ENCODE data around the gene MICOS13.
A peak's percentile ranks its signal among the peaks of the same experiment; 100 is the strongest.

Gene MICOS13

DNA sequence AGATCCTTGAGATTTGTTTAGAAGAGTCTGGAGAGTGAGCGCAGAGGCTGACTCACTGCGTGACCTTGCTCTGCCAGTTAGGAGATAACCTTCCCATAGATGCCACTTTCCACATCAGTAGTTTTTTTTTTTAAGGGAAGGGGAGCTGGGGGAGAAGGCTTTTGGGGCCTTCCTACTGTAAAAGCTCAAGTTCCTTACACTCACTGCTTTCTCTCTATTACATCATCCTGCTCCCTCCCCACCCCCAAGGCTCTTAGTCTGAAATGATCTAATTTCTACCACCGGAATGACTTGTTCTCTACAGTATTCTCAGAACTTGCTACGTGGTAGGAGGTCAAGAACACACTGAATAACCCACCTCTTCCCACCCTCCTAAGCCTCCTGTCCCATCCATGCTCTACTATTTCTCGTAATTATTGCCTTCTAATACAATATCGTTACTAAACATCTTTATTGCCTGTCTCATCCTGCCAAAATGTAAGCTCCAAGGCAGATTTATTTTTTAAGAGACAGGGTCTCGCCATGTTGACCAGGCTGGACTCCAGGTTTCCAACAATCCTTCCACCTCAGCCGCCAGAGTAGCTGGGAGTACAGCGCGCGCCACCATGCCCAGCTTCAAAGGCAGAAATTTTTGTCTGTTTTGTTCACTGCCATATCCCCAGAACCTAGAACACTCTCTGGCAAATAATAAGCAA, 38.4 kb upstream of the MICOS13 start (continued):
- TF ChIP-seq, protein P1, sequence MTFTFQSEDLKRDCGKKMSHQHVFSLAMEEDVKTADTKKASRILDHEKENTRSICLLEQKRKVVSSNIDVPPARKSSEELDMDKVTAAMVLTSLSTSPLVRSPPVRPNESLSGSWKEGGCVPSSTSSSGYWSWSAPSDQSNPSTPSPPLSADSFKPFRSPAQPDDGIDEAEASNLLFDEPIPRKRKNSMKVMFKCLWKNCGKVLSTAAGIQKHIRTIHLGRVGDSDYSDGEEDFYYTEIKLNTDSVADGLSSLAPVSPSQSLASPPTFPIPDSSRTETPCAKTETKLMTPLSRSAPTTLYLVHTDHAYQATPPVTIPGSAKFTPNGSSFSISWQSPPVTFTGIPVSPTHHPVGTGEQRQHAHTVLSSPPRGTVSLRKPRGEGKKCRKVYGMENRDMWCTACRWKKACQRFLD (tag by site-specific recombination; IDR thresholded peaks at IDR 0.05) = no peak
- TF ChIP-seq ZNF510 (tag by site-specific recombination; IDR thresholded peaks at IDR 0.05; ENCODE audit: insufficient replicate concordance) (no peak), ZEB2 (tag by site-specific recombination; IDR thresholded peaks at IDR 0.05) (peak; percentile 94), ZNF660 (tag by site-specific recombination; IDR thresholded peaks at IDR 0.05) (peak; percentile 89; the same call in 1 of the 2 replicates), MYNN (tag by site-specific recombination; IDR thresholded peaks at IDR 0.05; ENCODE audit: borderline replicate concordance) (peak; percentile 99), SP2 (tag by site-specific recombination; IDR thresholded peaks at IDR 0.05) (0 out of 2 replicates have a peak, but pooled peaks have one; percentile 23), ZNF335 (tag by site-specific recombination; conservative IDR thresholded peaks at IDR 0.05) (peak; percentile 57), ZNF184 (tag by site-specific recombination; IDR thresholded peaks at IDR 0.05) (no peak; the same call in 1 of the 2 replicates), ZNF610 (tag by site-specific recombination; IDR thresholded peaks at IDR 0.05; ENCODE audit: borderline replicate concordance) (0 out of 2 replicates have a peak, but pooled peaks have one; percentile 46), ZNF341 (tag by site-specific recombination; IDR thresholded peaks at IDR 0.05; ENCODE audit: low read depth) (peak; percentile 56; the same call in 1 of the 2 replicates), ZBTB8A (tag by site-specific recombination; IDR thresholded peaks at IDR 0.05) (peak; percentile 14; the same call in 1 of the 2 replicates), ZNF311 (tag by site-specific recombination; IDR thresholded peaks at IDR 0.05; ENCODE audit: borderline replicate concordance) (no peak)
- TF ChIP-seq, protein P2, sequence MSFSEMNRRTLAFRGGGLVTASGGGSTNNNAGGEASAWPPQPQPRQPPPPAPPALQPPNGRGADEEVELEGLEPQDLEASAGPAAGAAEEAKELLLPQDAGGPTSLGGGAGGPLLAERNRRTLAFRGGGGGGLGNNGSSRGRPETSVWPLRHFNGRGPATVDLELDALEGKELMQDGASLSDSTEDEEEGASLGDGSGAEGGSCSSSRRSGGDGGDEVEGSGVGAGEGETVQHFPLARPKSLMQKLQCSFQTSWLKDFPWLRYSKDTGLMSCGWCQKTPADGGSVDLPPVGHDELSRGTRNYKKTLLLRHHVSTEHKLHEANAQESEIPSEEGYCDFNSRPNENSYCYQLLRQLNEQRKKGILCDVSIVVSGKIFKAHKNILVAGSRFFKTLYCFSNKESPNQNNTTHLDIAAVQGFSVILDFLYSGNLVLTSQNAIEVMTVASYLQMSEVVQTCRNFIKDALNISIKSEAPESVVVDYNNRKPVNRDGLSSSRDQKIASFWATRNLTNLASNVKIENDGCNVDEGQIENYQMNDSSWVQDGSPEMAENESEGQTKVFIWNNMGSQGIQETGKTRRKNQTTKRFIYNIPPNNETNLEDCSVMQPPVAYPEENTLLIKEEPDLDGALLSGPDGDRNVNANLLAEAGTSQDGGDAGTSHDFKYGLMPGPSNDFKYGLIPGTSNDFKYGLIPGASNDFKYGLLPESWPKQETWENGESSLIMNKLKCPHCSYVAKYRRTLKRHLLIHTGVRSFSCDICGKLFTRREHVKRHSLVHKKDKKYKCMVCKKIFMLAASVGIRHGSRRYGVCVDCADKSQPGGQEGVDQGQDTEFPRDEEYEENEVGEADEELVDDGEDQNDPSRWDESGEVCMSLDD (tag by site-specific recombination; IDR thresholded peaks at IDR 0.05) = peak; percentile 65; the same call in 1 of the 2 replicates
- TF ChIP-seq, protein P3, sequence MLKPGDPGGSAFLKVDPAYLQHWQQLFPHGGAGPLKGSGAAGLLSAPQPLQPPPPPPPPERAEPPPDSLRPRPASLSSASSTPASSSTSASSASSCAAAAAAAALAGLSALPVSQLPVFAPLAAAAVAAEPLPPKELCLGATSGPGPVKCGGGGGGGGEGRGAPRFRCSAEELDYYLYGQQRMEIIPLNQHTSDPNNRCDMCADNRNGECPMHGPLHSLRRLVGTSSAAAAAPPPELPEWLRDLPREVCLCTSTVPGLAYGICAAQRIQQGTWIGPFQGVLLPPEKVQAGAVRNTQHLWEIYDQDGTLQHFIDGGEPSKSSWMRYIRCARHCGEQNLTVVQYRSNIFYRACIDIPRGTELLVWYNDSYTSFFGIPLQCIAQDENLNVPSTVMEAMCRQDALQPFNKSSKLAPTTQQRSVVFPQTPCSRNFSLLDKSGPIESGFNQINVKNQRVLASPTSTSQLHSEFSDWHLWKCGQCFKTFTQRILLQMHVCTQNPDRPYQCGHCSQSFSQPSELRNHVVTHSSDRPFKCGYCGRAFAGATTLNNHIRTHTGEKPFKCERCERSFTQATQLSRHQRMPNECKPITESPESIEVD (tag by site-specific recombination; IDR thresholded peaks at IDR 0.05) = peak; percentile 58
- TF ChIP-seq, protein P4, sequence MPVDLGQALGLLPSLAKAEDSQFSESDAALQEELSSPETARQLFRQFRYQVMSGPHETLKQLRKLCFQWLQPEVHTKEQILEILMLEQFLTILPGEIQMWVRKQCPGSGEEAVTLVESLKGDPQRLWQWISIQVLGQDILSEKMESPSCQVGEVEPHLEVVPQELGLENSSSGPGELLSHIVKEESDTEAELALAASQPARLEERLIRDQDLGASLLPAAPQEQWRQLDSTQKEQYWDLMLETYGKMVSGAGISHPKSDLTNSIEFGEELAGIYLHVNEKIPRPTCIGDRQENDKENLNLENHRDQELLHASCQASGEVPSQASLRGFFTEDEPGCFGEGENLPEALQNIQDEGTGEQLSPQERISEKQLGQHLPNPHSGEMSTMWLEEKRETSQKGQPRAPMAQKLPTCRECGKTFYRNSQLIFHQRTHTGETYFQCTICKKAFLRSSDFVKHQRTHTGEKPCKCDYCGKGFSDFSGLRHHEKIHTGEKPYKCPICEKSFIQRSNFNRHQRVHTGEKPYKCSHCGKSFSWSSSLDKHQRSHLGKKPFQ (tag by site-specific recombination; IDR thresholded peaks at IDR 0.05) = no peak
- TF ChIP-seq, protein P5, sequence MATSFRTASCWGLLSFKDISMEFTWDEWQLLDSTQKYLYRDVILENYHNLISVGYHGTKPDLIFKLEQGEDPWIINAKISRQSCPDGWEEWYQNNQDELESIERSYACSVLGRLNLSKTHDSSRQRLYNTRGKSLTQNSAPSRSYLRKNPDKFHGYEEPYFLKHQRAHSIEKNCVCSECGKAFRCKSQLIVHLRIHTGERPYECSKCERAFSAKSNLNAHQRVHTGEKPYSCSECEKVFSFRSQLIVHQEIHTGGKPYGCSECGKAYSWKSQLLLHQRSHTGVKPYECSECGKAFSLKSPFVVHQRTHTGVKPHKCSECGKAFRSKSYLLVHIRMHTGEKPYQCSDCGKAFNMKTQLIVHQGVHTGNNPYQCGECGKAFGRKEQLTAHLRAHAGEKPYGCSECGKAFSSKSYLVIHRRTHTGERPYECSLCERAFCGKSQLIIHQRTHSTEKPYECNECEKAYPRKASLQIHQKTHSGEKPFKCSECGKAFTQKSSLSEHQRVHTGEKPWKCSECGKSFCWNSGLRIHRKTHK (tag by site-specific recombination; IDR thresholded peaks at IDR 0.05) = no peak
- TF ChIP-seq, protein P6, sequence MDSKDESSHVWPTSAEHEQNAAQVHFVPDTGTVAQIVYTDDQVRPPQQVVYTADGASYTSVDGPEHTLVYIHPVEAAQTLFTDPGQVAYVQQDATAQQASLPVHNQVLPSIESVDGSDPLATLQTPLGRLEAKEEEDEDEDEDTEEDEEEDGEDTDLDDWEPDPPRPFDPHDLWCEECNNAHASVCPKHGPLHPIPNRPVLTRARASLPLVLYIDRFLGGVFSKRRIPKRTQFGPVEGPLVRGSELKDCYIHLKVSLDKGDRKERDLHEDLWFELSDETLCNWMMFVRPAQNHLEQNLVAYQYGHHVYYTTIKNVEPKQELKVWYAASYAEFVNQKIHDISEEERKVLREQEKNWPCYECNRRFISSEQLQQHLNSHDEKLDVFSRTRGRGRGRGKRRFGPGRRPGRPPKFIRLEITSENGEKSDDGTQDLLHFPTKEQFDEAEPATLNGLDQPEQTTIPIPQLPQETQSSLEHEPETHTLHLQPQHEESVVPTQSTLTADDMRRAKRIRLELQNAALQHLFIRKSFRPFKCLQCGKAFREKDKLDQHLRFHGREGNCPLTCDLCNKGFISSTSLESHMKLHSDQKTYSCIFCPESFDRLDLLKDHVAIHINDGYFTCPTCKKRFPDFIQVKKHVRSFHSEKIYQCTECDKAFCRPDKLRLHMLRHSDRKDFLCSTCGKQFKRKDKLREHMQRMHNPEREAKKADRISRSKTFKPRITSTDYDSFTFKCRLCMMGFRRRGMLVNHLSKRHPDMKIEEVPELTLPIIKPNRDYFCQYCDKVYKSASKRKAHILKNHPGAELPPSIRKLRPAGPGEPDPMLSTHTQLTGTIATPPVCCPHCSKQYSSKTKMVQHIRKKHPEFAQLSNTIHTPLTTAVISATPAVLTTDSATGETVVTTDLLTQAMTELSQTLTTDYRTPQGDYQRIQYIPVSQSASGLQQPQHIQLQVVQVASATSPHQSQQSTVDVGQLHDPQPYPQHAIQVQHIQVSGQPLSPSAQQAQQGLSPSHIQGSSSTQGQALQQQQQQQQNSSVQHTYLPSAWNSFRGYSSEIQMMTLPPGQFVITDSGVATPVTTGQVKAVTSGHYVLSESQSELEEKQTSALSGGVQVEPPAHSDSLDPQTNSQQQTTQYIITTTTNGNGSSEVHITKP (tag by site-specific recombination; IDR thresholded peaks at IDR 0.05) = 0 out of 2 replicates have a peak, but pooled peaks have one; percentile 1
- TF ChIP-seq, protein P7, sequence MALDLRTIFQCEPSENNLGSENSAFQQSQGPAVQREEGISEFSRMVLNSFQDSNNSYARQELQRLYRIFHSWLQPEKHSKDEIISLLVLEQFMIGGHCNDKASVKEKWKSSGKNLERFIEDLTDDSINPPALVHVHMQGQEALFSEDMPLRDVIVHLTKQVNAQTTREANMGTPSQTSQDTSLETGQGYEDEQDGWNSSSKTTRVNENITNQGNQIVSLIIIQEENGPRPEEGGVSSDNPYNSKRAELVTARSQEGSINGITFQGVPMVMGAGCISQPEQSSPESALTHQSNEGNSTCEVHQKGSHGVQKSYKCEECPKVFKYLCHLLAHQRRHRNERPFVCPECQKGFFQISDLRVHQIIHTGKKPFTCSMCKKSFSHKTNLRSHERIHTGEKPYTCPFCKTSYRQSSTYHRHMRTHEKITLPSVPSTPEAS (tag by site-specific recombination; IDR thresholded peaks at IDR 0.05) = peak; percentile 33; the same call in 1 of the 2 replicates
- TF ChIP-seq, protein P8, sequence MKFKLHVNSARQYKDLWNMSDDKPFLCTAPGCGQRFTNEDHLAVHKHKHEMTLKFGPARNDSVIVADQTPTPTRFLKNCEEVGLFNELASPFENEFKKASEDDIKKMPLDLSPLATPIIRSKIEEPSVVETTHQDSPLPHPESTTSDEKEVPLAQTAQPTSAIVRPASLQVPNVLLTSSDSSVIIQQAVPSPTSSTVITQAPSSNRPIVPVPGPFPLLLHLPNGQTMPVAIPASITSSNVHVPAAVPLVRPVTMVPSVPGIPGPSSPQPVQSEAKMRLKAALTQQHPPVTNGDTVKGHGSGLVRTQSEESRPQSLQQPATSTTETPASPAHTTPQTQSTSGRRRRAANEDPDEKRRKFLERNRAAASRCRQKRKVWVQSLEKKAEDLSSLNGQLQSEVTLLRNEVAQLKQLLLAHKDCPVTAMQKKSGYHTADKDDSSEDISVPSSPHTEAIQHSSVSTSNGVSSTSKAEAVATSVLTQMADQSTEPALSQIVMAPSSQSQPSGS (tag by site-specific recombination; IDR thresholded peaks at IDR 0.05; ENCODE audit: low read depth) = peak; percentile 93
- TF ChIP-seq, protein P9, sequence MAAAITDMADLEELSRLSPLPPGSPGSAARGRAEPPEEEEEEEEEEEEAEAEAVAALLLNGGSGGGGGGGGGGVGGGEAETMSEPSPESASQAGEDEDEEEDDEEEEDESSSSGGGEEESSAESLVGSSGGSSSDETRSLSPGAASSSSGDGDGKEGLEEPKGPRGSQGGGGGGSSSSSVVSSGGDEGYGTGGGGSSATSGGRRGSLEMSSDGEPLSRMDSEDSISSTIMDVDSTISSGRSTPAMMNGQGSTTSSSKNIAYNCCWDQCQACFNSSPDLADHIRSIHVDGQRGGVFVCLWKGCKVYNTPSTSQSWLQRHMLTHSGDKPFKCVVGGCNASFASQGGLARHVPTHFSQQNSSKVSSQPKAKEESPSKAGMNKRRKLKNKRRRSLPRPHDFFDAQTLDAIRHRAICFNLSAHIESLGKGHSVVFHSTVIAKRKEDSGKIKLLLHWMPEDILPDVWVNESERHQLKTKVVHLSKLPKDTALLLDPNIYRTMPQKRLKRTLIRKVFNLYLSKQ (tag by site-specific recombination; IDR thresholded peaks at IDR 0.05; ENCODE audit: borderline replicate concordance) = no peak

Data from HEK293 (cell line).